OCI-LY3 (cell line): Measurements from ENCODE around the gene GSTA5.
"Not testable (repeated sequence)": the region's sequence is repeated elsewhere in the genome, so short reads cannot be mapped to it uniquely, and the experiment has no call there.

ENCODE experiments used
- H2AFZ ChIP-seq: fragments of 200-600, 300-600 bp; shearing (Covaris generic); 2 replicates; pipeline ENCODE4 v1.6.0; 2014; ENCODE audit warnings: antibody characterized with exemption, low read depth, low read length
- H3K27ac ChIP-seq: fragments of 200-600, 300-600 bp; sonication (generic); 2 replicates; pipeline ENCODE4 v1.5.1; 2014; ENCODE audit warnings: mild to moderate bottlenecking, low read length, moderate library complexity, mixed read lengths
- H3K27me3 ChIP-seq: fragments of 200-600, 300-600 bp; sonication (generic); 2 replicates; pipeline ENCODE4 v1.6.1; 2014; ENCODE audit warnings: low read depth, low read length, mixed read lengths
- H3K36me3 ChIP-seq: fragments of 200-600, 300-600 bp; sonication (generic); replicated peaks from 2 replicates; pipeline ENCODE3; 2014; ENCODE audit warnings: low read depth, low read length, mixed read lengths
- H3K4me1 ChIP-seq: fragments of 300-600, 200-600 bp; sonication (generic); 2 replicates; pipeline ENCODE4 v1.6.1; 2014; ENCODE audit warnings: low read length, mixed read lengths
- H3K4me2 ChIP-seq: fragments of 200-600, 300-600 bp; sonication (generic); 2 replicates; pipeline ENCODE4 v1.6.1; 2014; ENCODE audit warnings: low read length, mixed read lengths
- H3K4me3 ChIP-seq: fragments of 300-600, 200-600 bp; sonication (generic); 2 replicates; pipeline ENCODE4 v1.5.1; 2014; ENCODE audit warnings: antibody characterized with exemption, mild to moderate bottlenecking, low read length, moderate library complexity
- H3K79me2 ChIP-seq: fragments of 300-600, 200-600 bp; shearing (Covaris generic); 2 replicates; pipeline ENCODE4 v1.6.1; 2014; ENCODE audit warnings: mild to moderate bottlenecking, low read length, mixed read lengths
- H3K9ac ChIP-seq: fragments of 300-600, 200-600 bp; shearing (Covaris generic); 2 replicates; pipeline ENCODE4 v1.6.0; 2014; ENCODE audit warnings: mild to moderate bottlenecking, low read length, moderate library complexity
- H3K9me3 ChIP-seq: fragments of 200-600, 300-600 bp; shearing (Covaris generic); 2 replicates; pipeline ENCODE4 v1.6.1; 2014; ENCODE audit warnings: low read length, mixed read lengths; ENCODE audit not compliant: insufficient read depth
- H4K20me1 ChIP-seq: fragments of 200-600, 300-600 bp; sonication (generic); 2 replicates; pipeline ENCODE4 v1.6.1; 2016; ENCODE audit warnings: low read length, mixed read lengths; ENCODE audit not compliant: insufficient read depth
- EZH2phosphoT487 ChIP-seq: fragments of 200-600 bp; shearing (Covaris generic); IDR thresholded peaks from 2 replicates; pipeline ENCODE4 v1.6.1; 2018; ENCODE audit warnings: antibody characterized with exemption, mixed run types, low read depth
- TF ChIP-seq, protein P1 (sequence below): fragments of 200-600, 300-600 bp; sonication (generic); IDR thresholded peaks from 2 replicates; pipeline ENCODE4 v1.5.1; 2014; ENCODE audit warnings: antibody characterized with exemption, low read length, low read depth

GSTA5 gene

GRCh38 chr6:52868240-52868639 lies 27.6 kb upstream of the GSTA5 start:
- H3K9me3 ChIP-seq: no peaks in the 10 kb centered on the region
- TF ChIP-seq, protein P1, sequence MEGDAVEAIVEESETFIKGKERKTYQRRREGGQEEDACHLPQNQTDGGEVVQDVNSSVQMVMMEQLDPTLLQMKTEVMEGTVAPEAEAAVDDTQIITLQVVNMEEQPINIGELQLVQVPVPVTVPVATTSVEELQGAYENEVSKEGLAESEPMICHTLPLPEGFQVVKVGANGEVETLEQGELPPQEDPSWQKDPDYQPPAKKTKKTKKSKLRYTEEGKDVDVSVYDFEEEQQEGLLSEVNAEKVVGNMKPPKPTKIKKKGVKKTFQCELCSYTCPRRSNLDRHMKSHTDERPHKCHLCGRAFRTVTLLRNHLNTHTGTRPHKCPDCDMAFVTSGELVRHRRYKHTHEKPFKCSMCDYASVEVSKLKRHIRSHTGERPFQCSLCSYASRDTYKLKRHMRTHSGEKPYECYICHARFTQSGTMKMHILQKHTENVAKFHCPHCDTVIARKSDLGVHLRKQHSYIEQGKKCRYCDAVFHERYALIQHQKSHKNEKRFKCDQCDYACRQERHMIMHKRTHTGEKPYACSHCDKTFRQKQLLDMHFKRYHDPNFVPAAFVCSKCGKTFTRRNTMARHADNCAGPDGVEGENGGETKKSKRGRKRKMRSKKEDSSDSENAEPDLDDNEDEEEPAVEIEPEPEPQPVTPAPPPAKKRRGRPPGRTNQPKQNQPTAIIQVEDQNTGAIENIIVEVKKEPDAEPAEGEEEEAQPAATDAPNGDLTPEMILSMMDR: no peak
- TF ChIP-seq EZH2phosphoT487: no peak
- no peaks in the 10 kb centered on the region for H4K20me1 ChIP-seq
- no peak overlapping the region for H3K27ac ChIP-seq
- no peak overlapping the region for H3K4me3 ChIP-seq
- no peaks in the 10 kb centered on the region for H3K36me3 ChIP-seq
- no peak overlapping the region for H3K4me2 ChIP-seq
- no peaks in the 10 kb centered on the region for H3K79me2 ChIP-seq
- no peaks in the 10 kb centered on the region for H3K4me1 ChIP-seq
- H3K9ac ChIP-seq: no peak overlapping the region
- H2AFZ ChIP-seq: no peak overlapping the region
- no peaks in the 10 kb centered on the region for H3K27me3 ChIP-seq

- H3K4me3 ChIP-seq, H3K9ac ChIP-seq, H3K9me3 ChIP-seq, H4K20me1 ChIP-seq, H3K36me3 ChIP-seq, H2AFZ ChIP-seq, H3K4me2 ChIP-seq, H3K79me2 ChIP-seq, H3K27me3 ChIP-seq, H3K27ac ChIP-seq, H3K4me1 ChIP-seq: not testable (repeated sequence)
Observed at GRCh38 chr6:52861151-52861550, 20.5 kb upstream of the GSTA5 start.

GRCh38 chr6:52858416-52858815 lies 17.8 kb upstream of the GSTA5 start:
- no peaks in the 10 kb centered on the region for H4K20me1 ChIP-seq
- TF ChIP-seq EZH2phosphoT487: no peak
- TF ChIP-seq, protein P1: no peak
- H3K27ac ChIP-seq: no peak overlapping the region
- no peaks in the 10 kb centered on the region for H3K27me3 ChIP-seq
- H3K4me2 ChIP-seq: no peak overlapping the region
- 0 out of 2 replicates have a peak, but pooled peaks cover 3% of the 10 kb centered on the region for H3K4me1 ChIP-seq
- no peaks in the 10 kb centered on the region for H3K9me3 ChIP-seq
- H3K4me3 ChIP-seq: no peak overlapping the region
- no peak overlapping the region for H2AFZ ChIP-seq
- no peak overlapping the region for H3K9ac ChIP-seq
- no peaks in the 10 kb centered on the region for H3K79me2 ChIP-seq
- H3K36me3 ChIP-seq: no peaks in the 10 kb centered on the region

GRCh38 chr6:52856137-52856536 lies 15.5 kb upstream of the GSTA5 start:
- not testable (repeated sequence) for H3K4me3 ChIP-seq, H4K20me1 ChIP-seq, H3K9me3 ChIP-seq, H3K4me2 ChIP-seq, H2AFZ ChIP-seq, H3K36me3 ChIP-seq, H3K27ac ChIP-seq, H3K27me3 ChIP-seq, H3K4me1 ChIP-seq, H3K9ac ChIP-seq, H3K79me2 ChIP-seq

DNA sequence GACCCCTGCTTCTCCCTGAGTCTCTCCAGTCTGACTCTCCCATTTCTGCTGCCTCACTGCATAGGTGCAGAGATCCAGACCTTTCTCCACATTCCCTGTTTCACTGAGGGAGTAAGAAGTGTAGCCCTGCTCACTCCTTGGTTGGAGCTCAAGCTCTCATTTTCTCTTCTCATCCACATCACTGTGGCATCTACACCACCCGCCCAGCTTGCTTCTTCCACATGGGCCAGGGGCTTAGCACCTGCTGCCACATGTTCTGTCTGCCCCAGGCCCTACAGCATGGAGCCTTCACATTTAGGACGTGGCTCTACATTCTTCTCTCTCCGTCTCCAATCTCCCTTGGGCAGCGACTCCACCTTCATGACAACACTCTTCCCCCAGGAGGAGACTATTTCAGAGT lies 8.5 kb upstream of the GSTA5 start:
- no peak for TF ChIP-seq EZH2phosphoT487
- TF ChIP-seq, protein P1: no peak
- Histone ChIP-seq H3K36me3 (no peaks in the 10 kb centered on the region), H3K27ac (no peak overlapping the region), H3K4me2 (no peak overlapping the region), H3K4me3 (no peak overlapping the region), H3K79me2 (no peaks in the 10 kb centered on the region), H3K4me1 (no peaks in the 10 kb centered on the region), H4K20me1 (no peaks in the 10 kb centered on the region), H2AFZ (no peak overlapping the region), H3K27me3 (no peaks in the 10 kb centered on the region), H3K9ac (no peak overlapping the region), H3K9me3 (no peaks in the 10 kb centered on the region)
